ENCODE measurements around the gene ABLIM2.
A peak's percentile ranks its signal among the peaks of the same experiment; 100 is the strongest.

ABLIM2 gene

DNA sequence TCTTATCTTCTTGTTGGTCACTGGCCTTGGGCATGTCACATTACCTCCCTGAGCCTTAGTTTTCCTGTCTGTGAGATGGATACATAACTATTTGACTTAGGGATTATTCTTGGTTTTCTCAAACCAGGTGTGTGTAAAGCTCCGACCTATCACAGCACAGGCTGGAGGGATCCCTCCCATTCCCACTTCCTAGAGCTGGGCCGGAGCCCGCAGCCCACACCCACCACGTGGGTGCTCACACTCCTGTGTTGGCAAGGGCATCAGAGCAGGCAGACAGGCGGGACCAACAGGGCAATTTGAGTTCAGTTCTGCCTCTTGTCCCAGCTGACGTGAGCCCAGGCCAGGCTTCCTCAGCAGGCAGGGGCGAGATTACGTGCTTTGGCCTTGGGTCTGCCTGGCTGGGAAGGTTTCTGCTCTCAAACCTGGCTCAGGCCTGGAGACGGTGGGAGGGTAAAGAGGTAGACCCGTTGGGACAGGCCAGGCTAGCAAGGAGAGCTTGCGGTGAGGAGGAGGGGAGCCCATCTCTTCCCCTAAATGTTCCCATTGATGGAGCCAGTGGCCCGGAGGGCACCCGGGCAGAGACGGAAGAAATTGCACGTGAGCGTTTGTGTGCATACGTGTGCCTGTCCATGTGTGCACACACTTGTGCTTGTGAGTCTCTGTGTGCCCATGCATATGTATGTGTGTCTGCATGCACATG lies 39.7 kb upstream of the ABLIM2 start:
- in situ Hi-C loops (cut with MboI; ENCODE audit: low sequenced_read_pairs) = no loop called here
- DNase-seq (ENCODE audit: low spot score in 2 of 2) = no peak
- Histone ChIP-seq H3K9me3 (no peaks in the 10 kb centered on the region), H3K36me3 (replicated peaks) (no peaks in the 10 kb centered on the region), H3K4me1 (no peaks in the 10 kb centered on the region), H3K27me3 (ENCODE audit: low read depth) (peaks cover 8% of the 10 kb centered on the region), H3K4me3 (no peak overlapping the region)

DNA sequence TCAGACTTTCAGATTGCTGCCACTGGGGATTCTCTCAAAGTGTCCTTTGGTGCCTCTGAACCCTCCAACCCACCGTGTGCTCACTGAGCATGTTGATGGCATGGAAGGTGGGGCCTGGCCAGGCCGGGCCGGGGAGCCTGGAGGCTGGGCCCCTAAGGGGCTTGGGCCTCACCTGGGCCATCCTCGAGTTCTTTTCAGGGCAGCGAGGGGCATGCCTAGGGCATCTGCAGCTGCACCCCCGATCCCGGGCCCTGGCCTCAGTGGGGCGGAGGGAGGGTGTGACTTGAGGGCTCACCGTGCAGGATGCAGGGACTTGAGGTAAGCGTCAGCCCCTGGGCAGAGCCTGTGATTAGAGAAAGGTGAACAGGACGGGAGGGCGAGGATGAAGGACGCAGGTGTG lies 38.9 kb upstream of the ABLIM2 start:
- in situ Hi-C loops (cut with MboI; ENCODE audit: low sequenced_read_pairs) = no loop called here
- Histone ChIP-seq H3K4me1 (no peaks in the 10 kb centered on the region), H3K27me3 (ENCODE audit: low read depth) (peaks cover 8% of the 10 kb centered on the region), H3K9me3 (no peaks in the 10 kb centered on the region), H3K4me3 (no peak overlapping the region), H3K36me3 (replicated peaks) (no peaks in the 10 kb centered on the region)
- DNase-seq (ENCODE audit: low spot score in 2 of 2) = no peak

DNA sequence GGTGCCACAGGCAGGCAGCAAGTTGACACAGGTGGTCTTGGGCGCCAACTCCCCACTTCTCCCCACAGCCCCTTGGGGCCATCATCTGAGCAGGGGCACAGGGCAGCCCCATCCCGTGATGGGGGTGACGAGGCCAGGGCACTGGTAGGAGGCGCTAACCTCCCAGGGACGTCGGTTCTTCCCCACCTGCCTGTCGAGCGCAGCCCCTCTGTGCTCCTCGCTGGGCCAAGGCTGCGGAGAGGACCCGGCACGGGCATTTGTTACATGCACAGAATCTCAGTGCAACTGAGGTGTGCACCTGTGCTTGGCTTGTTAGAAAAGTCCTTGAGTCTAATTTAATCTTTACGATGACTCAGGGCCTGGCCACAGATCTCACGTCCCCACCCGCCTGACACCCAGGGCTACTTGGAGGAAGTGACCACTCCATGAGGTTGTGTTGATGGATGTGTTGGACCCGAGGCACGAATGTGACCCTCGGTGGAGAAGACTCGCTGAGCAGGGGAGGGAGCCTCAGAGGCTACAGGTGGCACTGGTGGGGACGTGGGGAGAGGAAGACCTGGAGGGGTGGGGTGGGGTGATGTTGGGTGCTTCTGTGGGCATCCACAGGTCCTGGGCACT lies 37.3 kb upstream of the ABLIM2 start:
- in situ Hi-C loops (cut with MboI; ENCODE audit: low sequenced_read_pairs) = no loop called here
- H3K9me3 ChIP-seq = no peaks in the 10 kb centered on the region
- H3K36me3 ChIP-seq (replicated peaks) = no peaks in the 10 kb centered on the region
- DNase-seq (ENCODE audit: low spot score in 2 of 2) = no peak
- no peaks in the 10 kb centered on the region for H3K4me1 ChIP-seq
- no peak overlapping the region for H3K4me3 ChIP-seq
- peaks cover 8% of the 10 kb centered on the region for H3K27me3 ChIP-seq (ENCODE audit: low read depth)

DNA sequence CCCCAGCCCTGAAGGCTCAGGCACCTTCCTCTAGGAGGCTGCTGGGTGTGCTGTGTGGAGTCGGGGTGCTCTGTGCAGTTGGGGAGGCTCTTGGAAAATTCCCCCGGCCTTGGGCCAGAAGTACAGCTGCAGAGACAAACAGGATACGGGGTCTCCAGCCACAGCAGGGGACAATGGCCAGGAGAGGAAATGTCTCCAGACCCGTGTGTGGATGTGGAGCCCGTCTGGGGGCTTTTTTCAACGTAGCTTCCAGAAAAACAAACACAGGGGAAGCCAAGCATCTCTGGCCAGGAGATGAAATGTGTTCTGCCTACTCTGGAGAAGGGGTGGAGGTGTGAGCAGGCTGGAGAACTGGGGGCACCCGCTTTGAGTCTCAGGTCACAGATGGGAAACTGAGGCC lies 36.8 kb upstream of the ABLIM2 start:
- no peaks in the 10 kb centered on the region for H3K4me1 ChIP-seq
- H3K36me3 ChIP-seq (replicated peaks) = no peaks in the 10 kb centered on the region
- no peak overlapping the region for H3K4me3 ChIP-seq
- no peaks in the 10 kb centered on the region for H3K9me3 ChIP-seq
- peaks cover 8% of the 10 kb centered on the region for H3K27me3 ChIP-seq (ENCODE audit: low read depth)
- in situ Hi-C loops (cut with MboI; ENCODE audit: low sequenced_read_pairs) = no loop called here
- no peak for DNase-seq (ENCODE audit: low spot score in 2 of 2)

DNA sequence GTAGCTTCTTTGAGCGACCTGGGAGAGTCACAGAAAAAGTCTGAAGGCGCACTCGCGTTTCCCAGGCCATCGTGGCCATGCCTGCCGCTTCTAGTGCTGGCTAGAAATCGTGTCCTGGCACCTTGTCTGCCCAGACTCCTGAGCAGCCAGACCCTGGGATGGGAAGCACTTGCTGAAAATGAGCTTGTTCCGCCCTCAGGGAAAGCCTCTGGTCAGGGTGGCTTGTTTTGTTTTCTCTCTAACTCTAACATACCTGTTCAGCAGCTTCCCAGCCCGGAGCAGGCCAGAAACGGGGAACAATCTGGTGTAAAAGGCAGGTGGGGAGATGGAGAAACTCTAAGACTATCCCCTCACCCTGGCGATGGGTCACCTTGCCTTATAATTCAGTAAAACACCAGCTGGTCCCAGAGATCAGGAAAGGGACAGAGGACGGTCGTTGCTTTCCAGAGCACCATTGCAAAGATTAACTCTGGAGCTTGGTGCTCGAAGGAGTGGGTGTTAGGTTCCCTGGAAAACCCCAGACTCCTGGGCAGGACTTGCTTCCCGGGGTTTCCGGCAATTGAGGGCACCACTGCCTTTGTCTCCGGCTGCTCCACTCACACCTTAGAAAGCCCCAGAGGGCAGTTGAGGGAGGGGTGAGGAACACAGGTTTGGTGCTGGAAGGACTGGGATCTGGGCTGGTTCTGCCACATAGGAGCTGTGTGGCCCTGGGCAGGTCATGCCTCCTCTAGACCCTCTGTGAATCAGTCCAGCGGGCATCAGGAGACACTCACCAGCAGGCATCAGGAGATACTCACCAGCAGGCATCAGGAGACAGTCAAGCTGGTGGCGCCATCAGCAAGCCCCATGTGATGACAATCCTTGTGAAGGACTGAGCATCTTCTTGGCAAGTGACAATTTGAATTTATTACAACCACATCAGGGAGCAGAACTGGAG lies 36.0 kb upstream of the ABLIM2 start:
- Histone ChIP-seq H3K36me3 (replicated peaks) (no peaks in the 10 kb centered on the region), H3K27me3 (ENCODE audit: low read depth) (peaks cover 8% of the 10 kb centered on the region), H3K9me3 (no peaks in the 10 kb centered on the region), H3K4me3 (no peak overlapping the region), H3K4me1 (no peaks in the 10 kb centered on the region)
- in situ Hi-C loops (cut with MboI; ENCODE audit: low sequenced_read_pairs) = no loop called here
- no peak for DNase-seq (ENCODE audit: low spot score in 2 of 2)

DNA sequence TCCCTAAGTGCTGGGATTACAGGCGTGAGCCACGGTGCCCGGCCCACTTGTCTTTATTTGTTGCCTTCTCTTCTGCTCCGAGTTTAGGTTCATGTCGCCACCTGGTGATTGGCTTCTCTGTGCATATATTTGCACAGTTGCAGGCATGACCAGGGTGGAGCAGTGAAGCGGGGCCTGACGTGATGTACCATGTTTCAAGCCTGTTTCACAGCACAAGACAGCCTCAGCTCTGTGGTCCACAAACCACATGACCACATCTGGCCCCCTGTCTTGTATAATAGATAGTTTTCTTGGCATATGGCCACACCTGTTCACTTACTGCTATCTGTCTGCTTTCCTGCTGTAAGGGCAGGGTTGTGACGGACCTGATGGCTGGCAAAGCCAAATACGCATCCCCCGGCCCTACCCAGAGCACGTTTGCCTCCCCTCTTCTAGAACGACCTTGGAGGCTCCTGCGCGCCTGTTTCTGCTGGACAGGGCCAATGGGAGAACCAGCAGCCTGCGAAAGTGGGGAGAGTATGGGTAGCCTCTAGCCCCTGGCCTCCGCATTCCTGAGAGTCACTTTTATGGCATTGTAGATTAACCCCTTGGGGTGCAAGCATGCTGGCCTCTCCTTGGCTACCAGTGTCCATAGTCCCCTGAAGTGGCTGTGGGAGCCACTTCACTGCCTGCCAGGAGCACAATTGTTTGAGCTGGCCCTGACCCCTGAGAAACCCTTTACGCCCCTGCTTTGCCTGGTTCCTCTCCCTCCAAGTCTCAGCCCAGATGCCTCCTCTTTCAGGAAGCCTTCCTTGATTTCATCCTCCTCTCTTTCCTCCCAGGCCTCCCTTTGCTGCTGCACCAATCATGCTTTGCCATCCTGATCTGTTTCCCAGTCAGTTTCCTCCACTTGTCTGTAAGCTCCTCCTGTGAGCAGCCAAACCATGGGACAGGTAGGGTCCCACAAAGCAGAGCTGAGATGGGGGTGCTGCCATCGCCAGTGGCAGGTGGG lies 34.4 kb upstream of the ABLIM2 start:
- H3K36me3 ChIP-seq (replicated peaks) = no peaks in the 10 kb centered on the region
- DNase-seq (ENCODE audit: low spot score in 2 of 2) = peak in 1 of 2 experiments; percentile 43
- no peaks in the 10 kb centered on the region for H3K9me3 ChIP-seq
- peaks cover 8% of the 10 kb centered on the region for H3K27me3 ChIP-seq (ENCODE audit: low read depth)
- no peaks in the 10 kb centered on the region for H3K4me1 ChIP-seq
- in situ Hi-C loops (cut with MboI; ENCODE audit: low sequenced_read_pairs) = no loop called here
- H3K4me3 ChIP-seq = no peak overlapping the region

DNA sequence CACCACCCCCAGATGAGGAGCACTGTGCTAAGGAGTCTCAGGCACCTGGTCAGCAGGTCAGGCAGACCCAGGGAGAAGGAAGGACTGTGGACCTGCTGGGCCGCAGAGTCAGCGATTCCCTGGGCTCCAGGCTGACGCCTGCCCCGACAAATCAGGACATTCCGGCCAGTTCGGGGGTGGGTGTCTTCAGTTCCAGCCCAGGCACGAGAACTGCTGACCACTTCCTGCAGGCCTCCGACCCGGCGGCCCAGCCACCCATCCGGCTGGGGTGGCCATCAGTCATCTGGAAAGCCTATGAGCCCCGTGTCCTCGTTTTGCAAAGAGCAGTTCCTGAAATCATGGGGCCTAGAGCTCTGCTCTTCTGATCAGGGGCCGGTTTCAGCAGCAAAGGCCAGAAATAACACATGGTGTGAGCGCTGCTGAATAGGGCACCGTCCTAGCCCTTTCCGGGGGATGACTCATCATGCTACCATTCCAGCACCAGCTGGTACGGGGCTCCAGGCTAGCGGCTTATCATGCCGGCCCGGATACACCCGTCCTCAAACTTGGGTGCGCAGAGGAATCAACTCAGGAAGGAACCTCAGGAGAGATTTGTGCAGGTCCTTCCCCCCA lies 32.6 kb upstream of the ABLIM2 start:
- no peak overlapping the region for H3K4me3 ChIP-seq
- H3K9me3 ChIP-seq = no peaks in the 10 kb centered on the region
- H3K36me3 ChIP-seq (replicated peaks) = no peaks in the 10 kb centered on the region
- H3K27me3 ChIP-seq (ENCODE audit: low read depth) = peaks cover 8% of the 10 kb centered on the region
- in situ Hi-C loops (cut with MboI; ENCODE audit: low sequenced_read_pairs) = no loop called here
- no peaks in the 10 kb centered on the region for H3K4me1 ChIP-seq
- no peak for DNase-seq (ENCODE audit: low spot score in 2 of 2)

DNA sequence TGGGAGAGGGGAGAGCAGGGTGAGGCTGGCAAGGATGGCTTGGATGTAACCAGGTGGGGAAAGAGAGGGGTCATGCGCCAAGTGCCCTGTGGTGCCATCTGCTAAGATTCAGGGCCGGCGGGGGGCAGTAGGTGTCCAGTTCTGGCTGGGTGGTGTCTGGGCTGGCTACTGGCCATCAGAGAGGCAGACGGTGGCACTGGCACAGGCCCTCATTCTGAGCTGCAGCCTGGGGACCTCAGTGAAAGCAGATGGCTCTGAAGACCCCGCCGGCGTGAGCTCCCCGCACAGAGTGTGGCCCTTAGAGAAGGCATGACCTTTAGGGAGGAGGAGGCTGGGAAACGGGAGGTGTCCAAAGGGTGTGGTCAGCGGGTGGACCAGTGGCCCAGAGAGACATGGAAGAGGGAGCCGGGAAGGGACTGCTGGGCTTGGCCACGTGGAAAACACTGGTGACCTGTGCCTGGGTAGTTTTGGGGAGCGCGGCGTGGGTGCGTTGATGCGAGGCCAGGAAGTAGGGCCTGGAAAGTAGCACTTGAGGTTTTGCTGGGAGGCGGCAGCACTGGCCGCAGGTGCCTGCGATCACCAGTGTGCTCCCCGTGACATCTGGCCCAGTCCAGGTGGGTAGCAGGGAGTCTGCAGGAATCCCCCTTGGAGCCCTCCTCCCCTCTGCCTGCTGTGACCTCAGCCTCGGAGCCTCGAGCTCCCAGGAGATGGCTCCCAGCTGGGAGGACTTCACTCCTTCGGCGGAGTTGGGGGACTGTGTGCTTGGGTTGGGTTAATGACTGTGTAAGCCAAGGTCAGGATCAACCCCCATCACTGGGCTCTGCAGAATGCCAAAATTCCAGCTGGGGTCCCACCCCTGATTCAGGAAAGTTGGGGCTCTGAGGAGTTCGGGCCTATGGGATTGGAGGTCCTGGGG lies 31.2 kb upstream of the ABLIM2 start:
- Histone ChIP-seq H3K4me1 (no peaks in the 10 kb centered on the region), H3K4me3 (no peak overlapping the region)

DNA sequence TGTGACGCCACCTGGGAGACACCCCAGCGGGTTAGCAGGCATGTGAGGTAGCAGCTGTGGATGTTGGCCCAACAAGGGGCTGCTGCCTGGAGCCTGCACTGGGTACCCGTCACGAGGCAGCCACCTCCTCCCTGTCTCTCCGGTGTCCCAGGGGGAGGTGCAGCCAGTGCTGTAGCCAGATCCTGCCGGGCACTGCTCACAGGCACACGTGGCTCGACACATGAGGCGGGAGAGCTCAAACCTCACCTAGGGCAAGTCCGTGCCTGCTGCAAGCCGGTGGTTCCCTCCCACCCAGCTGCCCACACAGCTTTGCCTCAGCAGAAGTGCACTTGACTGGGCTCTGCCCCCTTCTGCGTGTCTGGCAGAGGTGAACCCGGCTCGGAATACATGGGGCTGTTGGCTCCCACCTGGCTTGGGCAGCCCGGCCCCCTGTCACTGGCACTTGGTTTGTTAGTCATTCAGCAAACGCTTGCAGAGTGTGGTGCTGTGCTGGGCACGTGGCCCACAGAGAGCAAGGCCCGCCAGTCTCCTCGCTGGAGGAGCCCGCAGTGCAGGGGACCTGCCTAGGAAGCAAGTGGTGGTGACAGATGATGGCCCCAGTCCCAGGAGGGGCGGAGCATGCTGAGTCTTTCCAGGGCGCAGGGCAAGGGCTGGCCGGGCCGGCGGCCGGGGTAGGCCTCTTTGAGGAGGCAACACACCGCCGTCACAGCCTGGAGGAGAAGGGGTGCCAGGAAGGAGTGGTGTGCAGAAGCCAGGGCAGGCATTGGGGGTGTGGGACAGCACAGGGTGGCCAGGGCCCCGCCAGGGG lies 30.3 kb upstream of the ABLIM2 start:
- no peak overlapping the region for H3K4me3 ChIP-seq
- H3K9me3 ChIP-seq = no peaks in the 10 kb centered on the region
- H3K36me3 ChIP-seq (replicated peaks) = no peaks in the 10 kb centered on the region
- no peaks in the 10 kb centered on the region for H3K27me3 ChIP-seq (ENCODE audit: low read depth)
- no peaks in the 10 kb centered on the region for H3K4me1 ChIP-seq
- no peak for DNase-seq (ENCODE audit: low spot score in 2 of 2)
- in situ Hi-C loops (cut with MboI; ENCODE audit: low sequenced_read_pairs) = no loop called here

More for the DNA sequence above, 31.2 kb upstream of the ABLIM2 start:
- in situ Hi-C loops (cut with MboI; ENCODE audit: low sequenced_read_pairs) = no loop called here
- H3K9me3 ChIP-seq = no peaks in the 10 kb centered on the region
- no peak for DNase-seq (ENCODE audit: low spot score in 2 of 2)
- peaks cover 4% of the 10 kb centered on the region for H3K27me3 ChIP-seq (ENCODE audit: low read depth)
- no peaks in the 10 kb centered on the region for H3K36me3 ChIP-seq (replicated peaks)

DNA sequence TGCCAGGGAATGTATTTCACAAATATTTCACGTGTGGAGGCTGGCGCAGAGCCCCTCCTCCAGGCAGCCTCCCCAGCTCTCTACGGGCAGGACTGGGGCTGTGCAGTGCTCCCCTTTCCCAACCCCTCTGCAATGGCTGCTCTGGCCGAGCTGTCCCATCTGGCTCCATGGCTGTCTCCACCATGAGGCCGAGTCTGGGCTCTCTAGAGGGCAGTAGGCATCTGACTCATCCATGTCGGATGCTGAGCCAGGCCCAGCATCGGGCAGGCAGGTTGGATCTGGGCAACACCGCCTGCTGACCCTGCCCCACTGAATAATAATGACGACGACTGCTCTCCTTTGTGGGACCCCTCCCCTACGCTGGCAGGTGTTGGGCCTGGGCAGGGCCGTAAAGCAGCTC lies 29.5 kb upstream of the ABLIM2 start:
- H3K4me1 ChIP-seq = peaks cover 4% of the 10 kb centered on the region; the same call in 1 of the 2 replicates
- H3K4me3 ChIP-seq = no peak overlapping the region
- no peaks in the 10 kb centered on the region for H3K9me3 ChIP-seq
- no peak for DNase-seq (ENCODE audit: low spot score in 2 of 2)
- H3K36me3 ChIP-seq (replicated peaks) = no peaks in the 10 kb centered on the region
- in situ Hi-C loops (cut with MboI; ENCODE audit: low sequenced_read_pairs) = no loop called here
- H3K27me3 ChIP-seq (ENCODE audit: low read depth) = no peaks in the 10 kb centered on the region

DNA sequence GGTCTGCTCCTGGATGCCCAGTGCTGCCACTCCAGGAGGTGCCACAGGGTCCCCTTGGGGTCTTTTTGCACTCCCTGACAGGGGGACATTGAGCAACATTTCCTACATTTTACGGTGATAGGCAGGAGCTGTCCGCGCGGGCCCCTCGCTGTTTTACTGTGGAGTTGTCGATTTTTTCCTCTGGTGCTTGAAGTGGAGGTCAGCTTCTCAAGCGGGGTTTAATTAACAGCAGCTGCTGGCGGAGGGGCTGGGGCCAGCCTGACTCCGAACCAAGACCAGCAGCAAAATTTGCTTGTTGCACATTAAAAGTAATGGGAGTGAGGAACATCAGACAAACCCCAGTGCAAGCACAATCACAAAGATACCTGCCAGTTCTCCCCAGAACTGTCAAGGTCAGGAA lies 27.3 kb upstream of the ABLIM2 start:
- H3K36me3 ChIP-seq (replicated peaks) = no peaks in the 10 kb centered on the region
- H3K4me3 ChIP-seq = no peak overlapping the region
- peaks cover 5% of the 10 kb centered on the region; the same call in 1 of the 2 replicates for H3K4me1 ChIP-seq
- no peaks in the 10 kb centered on the region for H3K9me3 ChIP-seq
- in situ Hi-C loops (cut with MboI; ENCODE audit: low sequenced_read_pairs) = no loop called here
- no peaks in the 10 kb centered on the region for H3K27me3 ChIP-seq (ENCODE audit: low read depth)
- DNase-seq (ENCODE audit: low spot score in 2 of 2) = no peak
